Measurements from ENCODE around the gene EHBP1.
"Not testable (repeated sequence)": the region's sequence is repeated elsewhere in the genome, so short reads cannot be mapped to it uniquely, and the experiment has no call there.

EHBP1 gene

GRCh38 chr2:62968168-62968567 is 262.7 kb downstream of the EHBP1 start:
- no peak for DNase-seq

DNA sequence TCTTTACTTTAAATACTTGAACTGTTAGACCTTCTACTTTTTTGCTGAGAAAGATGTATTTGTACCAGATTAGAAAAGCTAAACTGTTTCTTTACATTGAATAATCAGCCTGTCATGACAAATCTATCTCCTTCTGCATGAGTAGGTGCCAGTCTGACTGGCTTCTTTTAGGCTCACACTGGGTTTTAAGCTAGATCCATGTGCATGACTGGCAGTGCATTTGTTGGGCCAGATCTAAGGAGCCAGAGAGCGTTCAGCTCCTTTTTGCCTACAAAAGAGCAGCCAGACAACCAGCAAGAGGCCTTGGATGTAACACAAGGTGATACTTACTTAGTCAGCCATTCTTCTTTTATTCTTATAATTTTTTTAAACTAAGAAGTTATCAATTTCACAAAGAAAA is 263.2 kb downstream of the EHBP1 start:
- DNase-seq, result no peak

GRCh38 chr2:62971936-62972335 is 266.4 kb downstream of the EHBP1 start:
- DNase-seq, result no peak

GRCh38 chr2:62972601-62973000 is 267.1 kb downstream of the EHBP1 start:
- DNase-seq, result no peak

DNA sequence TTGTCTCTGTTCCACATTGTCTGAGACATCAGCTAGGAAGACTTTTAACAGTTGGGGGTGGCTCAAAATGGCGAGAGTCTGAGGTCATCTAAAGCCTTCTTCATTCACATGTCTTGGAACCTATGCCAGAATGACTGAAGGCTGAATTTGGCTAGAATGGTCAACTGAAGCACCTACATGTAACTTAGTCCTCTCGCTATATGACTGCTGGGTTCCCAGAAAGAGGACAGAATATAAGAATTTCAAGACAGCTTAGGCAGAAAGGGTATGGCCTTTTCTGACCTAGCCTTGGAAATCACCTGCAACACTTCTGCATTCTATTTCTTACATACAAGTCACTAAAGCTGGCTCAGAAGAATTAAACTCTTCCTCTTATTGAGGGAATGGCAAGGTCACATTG is 269.5 kb downstream of the EHBP1 start:
- no peak for DNase-seq

GRCh38 chr2:62991605-62992004 is 286.1 kb downstream of the EHBP1 start:
- DNase-seq, result no peak

DNA sequence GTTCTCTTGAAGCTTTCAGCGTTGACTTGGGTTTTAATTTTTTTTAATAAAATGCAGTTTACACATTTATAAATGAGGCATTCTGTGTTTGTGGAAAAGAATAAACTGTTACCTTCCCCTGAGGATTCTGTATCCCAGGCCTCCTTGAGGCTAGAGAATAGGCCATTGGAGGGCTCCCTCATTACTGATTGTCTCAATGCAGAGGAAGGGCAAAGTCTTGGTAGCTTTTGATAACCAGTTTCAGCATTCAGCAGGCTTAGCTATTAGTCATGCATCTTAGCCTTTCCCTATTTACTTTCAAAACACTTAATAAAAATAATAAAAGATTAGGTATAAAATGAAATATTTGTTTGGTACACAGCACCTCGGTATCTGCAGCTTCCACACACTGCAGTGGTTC is 287.0 kb downstream of the EHBP1 start:
- DNase-seq, result no peak

GRCh38 chr2:62994206-62994605 is 288.7 kb downstream of the EHBP1 start:
- no peak for DNase-seq

DNA sequence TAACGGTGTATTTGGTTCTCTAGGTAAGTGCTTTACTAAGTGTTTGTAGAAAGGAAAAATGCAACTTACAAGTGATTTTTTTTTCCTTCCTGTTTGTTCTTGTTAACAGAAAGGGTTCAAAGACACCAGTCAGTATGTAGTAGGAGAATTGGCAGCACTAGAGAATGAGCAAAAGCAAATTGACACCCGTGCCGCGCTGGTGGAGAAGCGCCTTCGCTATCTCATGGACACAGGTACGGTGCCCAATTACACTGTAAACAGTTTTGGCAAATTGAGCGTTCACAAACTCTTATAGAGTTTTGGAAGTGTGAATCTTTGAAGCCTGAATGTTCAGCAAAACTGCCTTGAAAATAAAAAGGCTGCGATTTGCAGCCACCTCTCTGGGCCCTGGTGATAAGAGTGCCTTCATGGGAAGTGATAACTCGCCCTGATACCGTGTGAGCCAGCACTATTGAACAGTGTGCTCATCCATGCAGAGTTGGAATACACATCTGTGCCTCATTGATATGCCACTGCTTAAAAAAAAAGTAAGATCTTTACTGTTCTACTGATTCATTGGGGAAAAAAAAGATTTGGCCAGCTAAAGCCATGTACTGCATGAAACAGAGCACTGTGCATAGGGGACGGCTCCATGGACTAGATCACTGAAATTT is 291.1 kb downstream of the EHBP1 start:
- DNase-seq, result no peak

- no peak for DNase-seq
Observed at GRCh38 chr2:62998949-62999348, 293.4 kb downstream of the EHBP1 start.

- DNase-seq, result no peak
Observed at GRCh38 chr2:62999905-63000304, 294.4 kb downstream of the EHBP1 start.

DNA sequence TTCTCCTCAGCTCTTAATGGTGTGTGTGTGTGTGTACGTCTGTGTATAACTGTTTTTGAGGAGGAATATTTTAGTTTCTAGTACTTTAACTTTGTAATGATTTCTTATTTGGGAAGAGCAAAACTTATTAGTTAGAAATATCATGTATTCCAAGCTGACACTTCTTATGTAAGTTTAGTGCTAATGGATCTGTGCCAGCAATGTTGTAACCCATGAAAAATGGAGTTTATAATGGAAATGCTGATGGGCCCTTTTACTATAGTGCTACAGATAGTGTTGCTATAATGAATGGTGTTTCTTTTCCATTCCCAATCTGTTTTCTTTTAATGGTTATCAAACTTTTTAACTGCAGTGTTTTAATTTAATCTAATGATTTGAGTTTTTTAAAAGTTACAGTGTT is 295.3 kb downstream of the EHBP1 start:
- no peak for DNase-seq

- DNase-seq, result no peak
Observed at GRCh38 chr2:63001576-63001975, 296.1 kb downstream of the EHBP1 start.

DNA sequence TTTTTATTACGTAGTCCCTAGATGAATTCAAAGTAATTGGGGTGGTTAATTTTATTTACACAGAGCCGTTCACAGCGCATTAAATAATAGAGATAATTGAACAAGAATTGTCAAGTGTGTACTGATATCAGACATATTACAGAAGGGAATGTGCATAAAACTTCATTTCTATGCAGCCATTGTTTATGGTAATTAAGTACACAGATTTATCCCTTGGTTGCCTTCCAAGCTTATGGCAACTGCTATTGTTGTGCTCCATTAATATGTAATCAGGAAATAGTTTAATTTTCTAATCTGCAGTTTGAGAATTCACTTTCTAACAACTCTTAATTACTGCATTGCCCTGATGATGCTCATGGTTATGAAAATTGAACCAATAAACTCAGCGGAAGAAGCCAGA is 297.8 kb downstream of the EHBP1 start:
- no peak for DNase-seq

GRCh38 chr2:63007813-63008458 is 302.4 kb downstream of the EHBP1 start:
- no peak for DNase-seq

- DNase-seq, result no peak
Observed at GRCh38 chr2:63008838-63009237, 303.3 kb downstream of the EHBP1 start.

DNA sequence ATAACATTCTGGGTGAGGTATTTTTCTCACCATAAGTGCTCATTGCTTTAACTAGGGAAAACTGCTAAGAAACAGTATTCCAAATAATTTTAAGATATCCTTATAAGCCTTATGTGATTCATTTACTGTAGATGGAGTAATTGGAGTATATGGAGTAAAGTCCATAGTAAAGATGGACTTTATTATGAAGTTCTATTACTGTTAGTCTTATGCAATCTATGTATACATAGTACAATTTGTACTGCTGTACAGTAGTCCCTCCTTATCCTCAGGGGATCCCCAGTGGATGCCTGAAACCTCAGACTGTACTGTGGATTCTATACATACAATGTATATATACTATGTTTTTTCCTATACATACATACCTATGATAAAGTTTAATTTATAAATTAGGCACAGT is 304.0 kb downstream of the EHBP1 start:
- DNase-seq, result no peak

DNA sequence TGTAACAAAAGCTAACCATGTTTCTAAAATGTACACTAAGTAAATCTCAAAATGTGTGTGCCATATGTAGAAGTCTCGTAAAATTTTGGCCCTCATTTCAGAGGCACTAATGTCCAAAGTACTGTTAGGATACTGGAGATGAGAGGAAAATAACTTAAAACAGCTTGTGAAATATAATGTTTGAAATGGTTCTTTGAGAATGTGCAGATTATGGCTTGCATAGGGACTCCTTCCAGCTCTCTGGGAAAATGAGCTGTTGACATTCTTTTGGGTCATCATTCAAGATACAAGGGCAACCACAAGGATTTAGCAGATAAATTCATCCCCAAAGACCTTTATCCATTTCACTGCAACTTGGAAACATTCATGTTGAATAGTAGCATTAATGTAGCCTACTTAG is 307.0 kb downstream of the EHBP1 start:
- DNase-seq, result no peak

GRCh38 chr2:63013438-63013837 is 307.9 kb downstream of the EHBP1 start:
- no peak for DNase-seq

GRCh38 chr2:63015389-63015788 is 309.9 kb downstream of the EHBP1 start:
- DNase-seq, result no peak

DNA sequence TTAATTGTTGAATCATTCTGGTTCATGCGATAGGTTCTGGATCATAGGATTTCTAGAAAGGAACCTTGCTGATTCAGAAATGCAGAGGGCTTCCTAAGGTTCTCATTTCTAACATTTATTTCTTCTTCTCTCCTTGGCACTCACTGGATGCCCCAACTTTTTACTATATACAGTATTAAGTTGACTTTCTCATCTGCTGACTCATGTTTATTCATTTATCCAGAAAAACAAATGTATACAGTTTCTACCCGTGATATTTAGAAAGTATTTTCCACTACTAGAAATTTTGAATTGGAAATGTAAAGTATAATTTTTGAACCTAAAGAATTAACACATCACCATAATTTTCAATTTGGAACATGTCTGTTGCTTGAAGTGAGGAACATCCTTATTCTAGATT is 312.9 kb downstream of the EHBP1 start:
- DNase-seq, result no peak

- not testable (repeated sequence) for DNase-seq
Observed at GRCh38 chr2:63019686-63020085, 314.2 kb downstream of the EHBP1 start.

DNA sequence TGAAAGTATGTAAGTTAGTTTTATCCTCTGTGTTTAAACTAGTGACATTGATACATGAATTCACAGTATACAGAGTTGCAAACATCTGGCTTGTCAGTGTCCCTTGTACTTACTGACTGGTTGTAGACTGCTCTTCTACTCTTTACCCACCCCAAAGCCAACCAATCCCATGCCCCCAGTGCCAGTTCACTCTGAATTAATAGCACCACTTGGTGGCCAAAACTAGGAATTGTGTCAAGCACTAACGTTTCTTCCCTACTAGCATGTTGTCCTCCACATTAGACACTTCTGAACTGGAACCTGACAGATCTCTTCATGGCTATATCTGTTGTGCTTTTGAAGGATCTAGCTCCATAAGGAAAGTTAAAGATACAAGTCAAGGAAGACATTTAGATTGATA is 317.9 kb downstream of the EHBP1 start:
- no peak for DNase-seq

DNA sequence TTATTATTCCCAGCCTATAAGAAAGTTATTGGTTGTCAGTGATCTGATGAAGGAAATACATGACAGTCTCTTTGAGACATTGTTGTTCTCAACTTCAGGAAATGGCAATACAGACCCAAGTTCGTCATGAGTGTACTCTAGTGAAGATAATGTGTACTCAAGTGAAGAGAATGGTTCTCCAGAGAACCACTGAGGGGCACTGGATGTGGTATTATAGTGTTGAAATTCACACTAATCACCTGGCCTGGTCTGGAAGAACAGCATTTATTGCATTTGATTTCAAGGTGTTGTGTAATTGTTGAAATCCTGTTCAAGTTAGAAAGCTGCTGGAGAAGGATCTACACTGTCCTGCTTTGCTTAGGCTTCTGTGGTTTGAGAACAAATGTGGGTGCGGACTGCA is 321.7 kb downstream of the EHBP1 start:
- no peak for DNase-seq

DNA sequence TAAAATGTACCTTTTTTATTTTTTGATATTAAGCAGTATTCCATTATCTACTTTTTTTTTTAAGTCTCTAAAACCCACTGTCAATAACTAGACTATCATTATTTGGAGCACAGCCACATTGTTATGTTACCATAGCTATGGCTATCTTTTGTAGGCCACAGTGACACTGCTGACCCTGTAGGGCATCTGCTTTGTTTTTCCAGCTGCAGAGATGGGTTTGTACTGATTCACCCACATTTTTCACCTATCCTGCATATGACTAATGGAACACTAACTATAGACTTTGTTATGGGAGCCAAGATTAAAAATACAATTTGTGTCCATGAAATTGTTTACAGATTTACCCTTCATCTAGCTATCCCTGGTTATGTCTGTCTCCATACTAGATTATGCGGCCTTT is 323.5 kb downstream of the EHBP1 start:
- DNase-seq, result no peak
